Germinal center (tissue), 1 donor: ENCODE measurements around the gene NCAPD3.
"Not testable (repeated sequence)": the region's sequence is repeated elsewhere in the genome, so short reads cannot be mapped to it uniquely, and the experiment has no call there.

ENCODE experiments used
- DNase-seq: peaks from one replicate; pipeline ENCODE4 v3.0.0; 2012; ENCODE audit warnings: mixed read lengths, low spot score

The NCAPD3 gene, protein sequence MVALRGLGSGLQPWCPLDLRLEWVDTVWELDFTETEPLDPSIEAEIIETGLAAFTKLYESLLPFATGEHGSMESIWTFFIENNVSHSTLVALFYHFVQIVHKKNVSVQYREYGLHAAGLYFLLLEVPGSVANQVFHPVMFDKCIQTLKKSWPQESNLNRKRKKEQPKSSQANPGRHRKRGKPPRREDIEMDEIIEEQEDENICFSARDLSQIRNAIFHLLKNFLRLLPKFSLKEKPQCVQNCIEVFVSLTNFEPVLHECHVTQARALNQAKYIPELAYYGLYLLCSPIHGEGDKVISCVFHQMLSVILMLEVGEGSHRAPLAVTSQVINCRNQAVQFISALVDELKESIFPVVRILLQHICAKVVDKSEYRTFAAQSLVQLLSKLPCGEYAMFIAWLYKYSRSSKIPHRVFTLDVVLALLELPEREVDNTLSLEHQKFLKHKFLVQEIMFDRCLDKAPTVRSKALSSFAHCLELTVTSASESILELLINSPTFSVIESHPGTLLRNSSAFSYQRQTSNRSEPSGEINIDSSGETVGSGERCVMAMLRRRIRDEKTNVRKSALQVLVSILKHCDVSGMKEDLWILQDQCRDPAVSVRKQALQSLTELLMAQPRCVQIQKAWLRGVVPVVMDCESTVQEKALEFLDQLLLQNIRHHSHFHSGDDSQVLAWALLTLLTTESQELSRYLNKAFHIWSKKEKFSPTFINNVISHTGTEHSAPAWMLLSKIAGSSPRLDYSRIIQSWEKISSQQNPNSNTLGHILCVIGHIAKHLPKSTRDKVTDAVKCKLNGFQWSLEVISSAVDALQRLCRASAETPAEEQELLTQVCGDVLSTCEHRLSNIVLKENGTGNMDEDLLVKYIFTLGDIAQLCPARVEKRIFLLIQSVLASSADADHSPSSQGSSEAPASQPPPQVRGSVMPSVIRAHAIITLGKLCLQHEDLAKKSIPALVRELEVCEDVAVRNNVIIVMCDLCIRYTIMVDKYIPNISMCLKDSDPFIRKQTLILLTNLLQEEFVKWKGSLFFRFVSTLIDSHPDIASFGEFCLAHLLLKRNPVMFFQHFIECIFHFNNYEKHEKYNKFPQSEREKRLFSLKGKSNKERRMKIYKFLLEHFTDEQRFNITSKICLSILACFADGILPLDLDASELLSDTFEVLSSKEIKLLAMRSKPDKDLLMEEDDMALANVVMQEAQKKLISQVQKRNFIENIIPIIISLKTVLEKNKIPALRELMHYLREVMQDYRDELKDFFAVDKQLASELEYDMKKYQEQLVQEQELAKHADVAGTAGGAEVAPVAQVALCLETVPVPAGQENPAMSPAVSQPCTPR (N-terminal part only)

DNA sequence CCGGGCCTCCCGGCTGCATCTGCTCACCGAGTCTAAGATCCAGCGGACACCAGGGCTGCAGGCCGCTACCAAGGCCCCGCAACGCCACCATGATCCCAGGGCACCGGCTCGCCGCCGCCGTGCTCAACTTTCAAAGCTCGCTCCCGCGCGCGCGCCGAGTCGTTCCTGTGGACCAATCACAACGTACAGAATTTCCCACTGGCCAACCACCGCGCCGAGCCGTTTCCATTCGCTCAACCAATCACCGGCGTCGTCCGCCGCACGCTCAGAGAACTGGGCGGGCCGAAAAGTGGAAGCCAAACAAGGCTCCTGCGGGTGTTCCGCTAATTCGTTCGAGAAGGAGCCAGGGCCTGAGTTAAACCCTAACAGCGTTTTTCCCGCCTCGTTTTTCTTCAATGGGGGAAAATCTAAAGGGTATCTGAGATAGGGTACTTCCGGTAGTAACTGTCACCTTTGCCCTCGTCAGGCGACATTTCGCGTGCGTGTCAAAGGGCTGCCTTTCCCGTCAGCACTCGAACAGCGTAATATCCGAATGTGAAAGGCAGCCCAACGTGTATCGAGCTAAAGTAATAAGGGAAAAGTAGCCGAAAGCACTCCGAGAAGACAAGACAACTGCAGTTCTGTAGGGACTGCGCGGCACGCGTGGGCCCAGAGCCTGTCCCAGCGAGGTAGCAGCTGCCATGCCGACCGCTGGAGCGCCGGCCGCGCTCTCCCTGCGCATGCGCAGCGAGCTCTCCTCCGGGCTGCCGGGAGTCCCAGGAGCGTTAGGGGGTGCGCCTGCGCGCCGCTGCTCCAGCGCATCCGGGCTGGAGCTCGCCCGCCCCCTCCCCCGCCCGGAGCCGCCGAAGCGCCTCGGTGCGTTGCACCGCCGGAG, at the start of gene NCAPD3, which contains the start of gene VPS26B:
NCAPD3 (minus strand) TSS at position 132 of the 874 bp plus-strand sequence; CDS start at position 91, 41 bp downstream.
VPS26B (plus strand) TSS at position 836 of the 874 bp plus-strand sequence. CDS start 452 bp downstream, outside the sequence.
- peak; percentile 96 for DNase-seq

DNA sequence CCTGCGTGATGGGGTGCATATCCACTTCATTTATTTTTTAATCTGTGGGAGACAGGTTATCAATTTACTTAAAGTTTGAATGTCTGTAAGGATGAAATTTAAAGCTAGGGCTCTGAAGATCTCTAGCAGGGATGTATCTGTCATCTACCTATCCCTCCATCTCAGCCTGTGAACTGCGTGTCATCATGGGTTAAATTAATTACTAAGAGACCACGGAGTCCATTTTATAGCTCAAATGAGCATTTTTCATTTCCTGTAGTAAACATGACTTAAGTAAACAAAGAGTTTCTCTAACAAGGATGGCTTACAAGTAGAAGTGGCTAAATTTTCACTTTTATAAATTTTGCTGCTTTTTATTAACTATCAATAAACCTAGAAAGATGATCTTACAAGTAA, 49.5 kb upstream of the NCAPD3 start:
- DNase-seq = no peak

DNA sequence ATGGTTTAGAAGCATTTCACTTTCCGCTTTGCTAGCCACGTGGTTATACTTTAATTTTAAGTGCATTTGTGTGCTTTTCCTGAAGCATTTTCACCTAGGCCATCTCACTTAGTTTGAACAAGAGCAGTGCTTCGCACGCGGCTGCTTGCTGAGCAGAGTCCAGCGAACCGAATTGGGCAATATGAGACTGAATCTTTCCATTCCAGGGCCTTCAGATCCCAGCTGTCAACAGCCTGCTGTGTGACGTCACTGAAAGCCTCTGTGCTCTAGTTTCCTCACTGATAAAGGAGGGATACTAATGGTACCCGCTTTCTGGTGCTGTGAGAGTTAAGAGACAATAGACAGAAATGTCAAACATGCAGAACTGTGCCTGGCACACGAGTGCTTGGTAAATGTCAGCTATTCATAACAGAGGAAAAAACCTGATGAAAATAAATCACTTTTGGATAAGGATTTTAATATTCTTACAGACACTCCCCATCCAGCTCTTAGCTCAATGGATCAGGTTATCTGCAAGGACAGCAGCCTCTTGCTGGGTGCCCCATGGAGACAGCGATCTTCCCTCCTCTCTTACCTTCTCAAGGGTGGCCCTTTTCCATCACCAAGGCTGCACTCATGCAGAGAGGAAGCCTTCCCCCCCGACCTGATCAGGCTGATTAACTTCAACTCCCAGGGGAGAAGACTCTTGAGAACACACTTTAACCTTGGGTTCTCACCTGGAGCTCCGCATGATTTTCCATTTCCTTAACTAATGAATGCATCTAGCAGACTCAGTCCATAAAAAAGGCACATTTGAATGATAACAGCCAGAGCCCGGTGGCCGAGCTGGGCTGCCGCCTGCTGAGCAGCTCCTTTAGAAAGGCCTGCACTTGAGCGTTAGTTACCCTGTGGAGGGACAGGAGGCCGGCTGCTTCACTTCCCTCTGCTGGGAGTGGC, 48.9 kb upstream of the NCAPD3 start:
- DNase-seq = no peak

DNA sequence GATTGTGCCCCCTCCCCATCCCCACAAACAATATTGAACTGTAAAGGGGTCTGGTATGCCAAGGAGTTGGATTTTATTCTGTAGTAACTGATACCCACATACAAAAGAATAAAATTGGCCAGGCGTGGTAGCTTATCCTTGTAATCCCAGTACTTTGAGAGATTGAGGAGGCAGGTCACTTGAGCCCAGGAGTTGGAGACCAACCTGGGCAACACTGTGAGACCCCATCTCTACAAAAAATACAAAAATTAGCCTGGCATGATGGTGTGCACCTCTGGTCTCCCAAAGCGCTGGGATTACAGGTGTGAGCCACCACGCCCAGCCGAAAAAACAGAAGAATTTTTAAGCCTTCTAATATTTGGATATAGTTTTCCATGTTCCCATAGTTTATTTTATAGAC, 48.2 kb upstream of the NCAPD3 start:
- DNase-seq = no peak

DNA sequence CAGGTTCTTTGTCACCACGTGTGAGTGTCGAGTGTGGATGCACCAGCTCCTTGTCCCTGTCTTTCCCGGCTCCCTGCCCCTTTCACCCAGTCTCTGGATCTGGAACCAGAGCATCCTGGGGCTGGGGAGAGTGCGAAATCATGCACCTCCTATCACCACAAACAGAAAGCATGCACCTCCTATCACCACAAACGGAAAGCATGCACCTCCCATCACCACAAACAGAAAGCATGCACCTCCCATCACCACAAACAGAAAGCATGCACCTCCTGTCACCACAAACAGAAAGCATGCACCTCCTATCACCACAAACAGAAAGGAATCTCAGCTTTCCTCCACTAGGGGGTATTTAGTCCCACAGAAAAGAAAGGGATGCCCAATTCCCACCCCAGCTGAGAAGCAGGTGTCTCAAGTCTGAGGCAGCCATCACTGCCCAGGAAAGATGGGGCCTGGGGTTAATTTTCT, 46.5 kb upstream of the NCAPD3 start:
- no peak for DNase-seq

DNA sequence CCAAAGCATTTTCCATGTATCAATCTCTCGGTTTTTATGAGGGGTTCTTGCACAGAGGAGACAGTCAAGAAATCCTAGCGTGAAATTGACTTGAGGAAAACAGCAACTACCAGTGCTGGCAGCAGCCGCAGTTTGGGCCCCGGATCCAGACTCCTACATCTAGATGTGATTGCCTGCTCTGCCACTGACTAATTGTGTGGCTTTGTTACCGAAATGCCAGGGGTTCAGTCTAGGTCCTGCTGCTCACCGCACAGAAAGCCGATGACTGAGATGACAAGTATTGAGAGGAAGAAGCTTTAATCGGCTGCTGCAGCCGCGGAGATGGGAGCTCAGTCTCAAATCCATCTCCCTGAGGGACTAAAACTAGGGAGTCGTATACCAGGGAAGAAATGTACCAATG, 44.2 kb upstream of the NCAPD3 start:
- DNase-seq = no peak

DNA sequence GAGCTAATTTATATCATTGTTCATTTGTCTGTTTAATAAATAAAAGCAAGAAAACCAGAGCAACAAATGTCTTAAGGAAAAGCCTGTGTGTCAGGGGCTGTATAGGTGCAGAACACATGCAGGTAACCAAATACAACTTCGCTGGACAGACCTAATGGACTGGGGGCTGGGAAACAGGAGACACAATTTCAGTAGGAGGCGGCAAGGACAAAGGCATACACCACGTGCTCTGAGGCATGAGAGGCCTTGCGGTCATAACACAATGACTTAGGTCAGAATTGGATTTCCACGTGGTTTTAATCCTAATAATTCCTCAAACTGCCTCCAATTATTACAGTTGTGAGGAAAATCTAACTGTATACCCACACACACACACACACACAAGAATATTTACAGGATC, 43.7 kb upstream of the NCAPD3 start:
- no peak for DNase-seq

DNA sequence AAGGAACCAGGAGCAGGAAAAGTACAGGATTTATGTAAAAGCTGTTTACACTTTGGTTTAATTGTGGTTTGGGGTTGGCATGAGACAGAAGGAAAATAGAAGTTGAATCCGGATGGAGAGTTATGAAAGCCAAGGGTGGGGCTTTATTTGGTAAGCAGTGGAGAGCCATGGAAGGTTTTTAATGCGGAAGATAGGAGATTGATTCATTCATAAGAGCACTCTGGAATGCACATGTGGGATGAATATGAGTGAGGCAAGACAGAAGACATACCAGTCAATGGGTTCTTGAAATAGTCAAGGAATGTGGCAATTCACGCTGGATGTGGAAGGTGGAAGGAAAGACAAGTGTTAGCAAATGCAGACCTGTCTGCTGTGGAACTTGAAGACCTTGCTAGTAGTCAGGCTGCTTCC, 43.1 kb upstream of the NCAPD3 start:
- DNase-seq = no peak

DNA sequence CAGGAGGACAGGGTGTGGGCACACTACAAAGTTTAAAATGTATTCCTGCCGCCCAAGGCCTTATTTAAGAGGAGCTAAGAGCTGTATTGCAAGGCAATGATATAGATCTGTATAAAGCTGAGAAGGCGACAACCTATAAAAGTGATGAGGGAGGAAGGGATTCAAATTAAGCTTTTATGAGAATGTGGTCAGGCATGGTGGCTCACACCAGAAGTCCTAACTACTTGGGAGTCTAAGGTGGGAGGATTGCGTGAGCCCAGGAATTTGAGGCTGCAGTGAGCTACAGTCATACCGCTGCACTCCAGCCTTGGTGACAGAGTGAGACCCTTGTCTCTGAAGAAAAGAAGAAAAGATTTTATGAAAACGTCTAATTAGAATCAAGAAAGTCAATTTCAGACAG, 42.7 kb upstream of the NCAPD3 start:
- no peak for DNase-seq

DNA sequence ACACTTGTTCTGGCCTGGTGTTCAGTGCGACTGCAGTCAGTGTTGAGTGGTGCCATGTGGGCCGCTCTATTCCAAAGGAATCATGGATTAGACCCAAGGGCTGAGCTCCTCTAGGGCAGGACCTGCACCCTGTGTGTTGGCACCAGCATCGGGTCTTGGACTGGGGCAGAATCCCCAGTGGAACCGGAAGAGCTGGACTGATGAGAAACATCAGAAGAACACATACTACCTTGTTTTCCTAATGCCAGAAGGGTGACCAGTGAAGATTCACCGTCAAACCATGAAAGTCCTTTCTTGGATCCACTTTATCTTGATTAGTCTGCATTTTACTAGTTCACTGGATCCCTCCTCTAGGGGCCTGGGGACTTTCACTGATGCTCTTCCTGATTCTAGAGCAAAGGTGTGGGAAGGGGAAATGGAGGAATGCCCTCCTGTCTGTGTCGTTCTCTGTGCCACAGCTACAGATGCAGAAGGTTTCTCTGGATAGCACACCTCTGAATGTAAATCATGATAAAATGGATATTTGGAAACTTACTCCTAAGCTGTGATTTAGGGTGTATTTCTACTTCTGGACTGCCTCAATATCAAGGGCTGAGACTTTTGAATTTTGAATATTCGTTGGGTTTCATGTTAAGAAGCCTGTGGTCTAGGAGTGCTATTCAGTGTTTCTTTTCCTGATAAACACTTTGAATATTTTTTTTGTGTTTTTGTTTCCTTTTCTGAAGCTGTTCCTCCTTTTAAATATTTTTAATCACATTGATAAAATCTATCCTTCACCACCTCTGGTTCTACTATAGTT, 41.4 kb upstream of the NCAPD3 start:
- no peak for DNase-seq

DNA sequence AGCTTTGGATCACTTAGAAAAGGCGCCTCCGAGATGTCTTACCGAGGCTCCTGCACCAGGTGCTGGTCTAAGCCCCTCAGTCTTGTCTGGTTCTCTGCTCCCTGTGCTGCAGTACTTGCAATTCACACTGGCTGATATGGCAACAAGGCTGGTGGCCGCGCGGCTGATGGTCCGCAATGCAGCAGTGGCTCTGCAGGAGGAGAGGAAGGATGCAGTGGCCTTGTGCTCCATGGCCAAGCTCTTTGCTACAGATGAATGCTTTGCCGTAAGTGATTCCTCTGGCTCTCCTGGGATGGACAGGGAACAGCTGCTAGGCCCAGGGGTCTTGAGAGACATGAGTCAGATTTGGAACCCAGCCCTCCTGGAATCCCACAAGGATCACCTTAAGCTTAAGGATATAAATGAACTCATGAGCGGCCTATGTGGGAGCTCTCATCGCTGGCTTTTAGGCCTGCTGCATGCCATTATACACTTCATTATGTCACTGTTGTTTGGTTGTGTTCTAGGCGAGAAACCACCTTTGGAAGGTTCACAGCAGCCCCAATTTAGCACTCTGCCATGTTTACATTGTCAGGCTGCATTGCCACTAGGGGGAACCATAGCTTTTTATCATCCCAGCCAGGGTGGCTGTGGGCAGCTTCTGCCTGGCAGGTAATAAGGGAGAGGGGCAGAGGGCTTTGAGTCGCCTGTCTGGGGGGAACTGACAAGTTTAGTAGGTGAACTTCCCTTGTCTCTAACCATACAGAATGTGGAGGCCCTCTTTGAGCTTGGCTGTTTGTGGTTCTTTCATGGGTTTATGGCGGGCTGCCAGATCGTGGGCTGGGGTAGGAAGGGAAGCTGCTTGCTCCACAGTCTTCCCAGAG, 38.1 kb upstream of the NCAPD3 start:
- peak; percentile 36 for DNase-seq

DNA sequence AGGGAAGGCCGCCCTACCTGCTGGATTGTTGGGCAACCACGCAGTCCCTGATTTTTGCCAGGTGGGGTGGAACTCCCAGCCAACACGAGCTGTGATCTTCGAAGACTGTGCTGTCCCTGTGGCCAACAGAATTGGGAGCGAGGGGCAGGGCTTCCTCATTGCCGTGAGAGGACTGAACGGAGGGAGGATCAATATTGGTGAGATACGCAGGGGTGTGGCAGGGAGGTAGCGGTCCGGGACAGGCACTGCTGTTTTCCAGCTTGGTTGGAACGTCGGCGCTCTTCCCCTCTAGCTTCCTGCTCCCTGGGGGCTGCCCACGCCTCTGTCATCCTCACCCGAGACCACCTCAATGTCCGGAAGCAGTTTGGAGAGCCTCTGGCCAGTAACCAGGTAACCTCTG, 37.2 kb upstream of the NCAPD3 start:
- DNase-seq = no peak

DNA sequence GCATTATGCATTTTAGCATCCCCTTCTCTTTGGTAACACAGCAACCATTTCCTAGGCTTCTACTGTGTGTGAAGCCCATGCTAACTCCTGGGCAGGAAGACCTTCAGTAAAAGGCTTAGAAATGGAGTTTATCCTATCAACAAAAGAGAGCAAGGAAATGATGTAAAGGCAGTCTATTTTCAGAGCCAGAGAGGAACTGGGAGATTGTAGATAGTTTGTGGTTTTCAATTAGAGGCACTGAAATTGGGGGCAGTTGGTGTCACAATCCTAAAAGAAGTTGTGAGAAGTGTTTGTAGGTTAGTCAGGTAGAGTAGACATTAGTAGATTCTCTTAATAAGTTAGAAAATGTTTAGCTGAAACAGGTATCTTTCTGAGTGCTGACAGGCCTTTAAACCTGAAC, 36.7 kb upstream of the NCAPD3 start:
- no peak for DNase-seq

DNA sequence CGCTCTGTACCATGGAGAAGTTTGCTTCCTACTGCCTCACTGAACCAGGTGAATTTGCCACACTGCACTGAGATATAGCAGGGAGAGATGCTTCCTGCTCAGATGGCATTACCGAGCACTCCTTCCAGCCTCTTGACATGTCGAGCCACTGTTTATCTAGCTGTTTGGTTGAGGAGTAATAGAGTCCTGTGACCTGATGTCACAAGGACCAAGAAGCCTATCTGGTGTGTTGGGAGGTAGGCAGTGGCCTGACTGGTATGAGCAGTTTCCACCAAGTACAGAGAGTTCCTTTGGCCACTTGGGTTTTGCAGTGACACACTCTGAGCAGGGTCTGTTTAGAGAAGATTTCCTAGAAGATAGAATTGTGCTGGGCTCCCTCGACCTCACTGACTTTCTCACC, 34.8 kb upstream of the NCAPD3 start:
- no peak for DNase-seq

DNA sequence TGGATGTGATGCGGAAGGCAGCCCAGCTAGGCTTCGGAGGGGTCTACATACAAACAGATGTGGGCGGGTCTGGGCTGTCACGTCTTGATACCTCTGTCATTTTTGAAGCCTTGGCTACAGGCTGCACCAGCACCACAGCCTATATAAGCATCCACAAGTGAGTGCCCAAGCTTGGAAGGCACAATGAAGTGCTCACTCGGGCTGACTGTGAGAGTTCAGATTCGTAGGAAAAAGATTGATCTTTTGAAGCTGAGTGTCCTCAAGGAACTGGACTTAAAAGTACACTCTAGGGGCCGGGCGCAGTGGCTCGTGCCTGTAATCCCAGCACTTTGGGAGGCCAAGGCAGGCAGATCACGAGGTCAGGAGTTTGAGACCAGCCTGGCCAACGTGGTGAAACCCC, 33.3 kb upstream of the NCAPD3 start:
- DNase-seq = no peak

DNA sequence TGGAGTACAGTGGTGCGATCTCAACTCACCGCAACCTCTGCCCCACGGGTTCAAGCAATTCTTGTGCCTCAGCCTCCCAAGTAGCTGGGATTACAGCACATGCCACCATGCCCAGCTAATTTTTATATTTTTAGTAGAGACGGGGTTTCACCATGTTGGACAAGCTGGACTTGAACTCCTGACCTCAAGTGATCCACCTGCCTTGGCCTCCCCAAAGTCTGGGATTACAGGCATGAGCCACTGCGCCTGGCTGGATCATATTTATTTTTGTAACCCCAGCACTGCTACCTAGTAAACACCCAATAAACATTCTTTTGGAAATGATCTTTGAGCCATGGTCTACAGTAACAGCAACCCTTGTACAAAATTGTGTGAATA, 31.4 kb upstream of the NCAPD3 start:
- not testable (repeated sequence) for DNase-seq

DNA sequence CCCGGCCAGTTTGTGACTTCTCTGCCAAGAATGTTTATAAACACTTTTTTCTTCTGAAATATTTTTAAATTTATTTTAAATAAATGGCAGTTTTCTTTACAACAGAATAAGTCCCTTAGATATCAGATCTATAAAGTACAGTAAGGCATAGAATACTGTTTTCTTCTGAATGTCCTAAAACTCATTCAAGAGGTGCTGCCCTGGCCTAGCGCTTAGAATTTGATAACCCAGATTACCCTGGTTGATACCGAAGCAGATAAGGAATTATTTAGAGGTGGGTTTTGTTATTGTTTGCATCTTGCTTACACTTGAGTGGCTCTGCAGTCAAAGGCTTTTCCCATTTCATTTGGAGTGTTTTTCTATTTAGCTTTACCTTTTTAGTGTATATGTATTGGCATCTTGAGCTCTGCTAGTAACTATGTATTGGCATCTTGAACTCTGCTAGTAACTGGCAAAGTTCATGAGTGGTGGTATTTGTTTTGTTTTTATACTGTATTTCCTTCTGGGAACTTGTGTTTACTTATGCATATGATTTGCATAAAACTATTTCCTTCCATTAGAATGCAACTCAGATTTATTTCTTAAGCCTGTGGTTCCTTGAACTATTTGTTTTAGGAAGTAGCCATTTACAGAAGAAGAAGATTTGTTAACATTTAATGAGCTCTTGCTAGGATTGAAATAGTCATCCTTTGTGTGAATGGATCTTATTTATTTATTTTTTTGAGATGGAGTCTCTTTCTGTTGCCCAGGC, 30.8 kb upstream of the NCAPD3 start:
- DNase-seq = no peak
